NCI-H146 treated with DMSO at 0.1 percent for 48 hours (cell line): ENCODE results near the gene ITPR1.

Source experiments
- DNase-seq: peaks from one replicate; lab custom pipeline; 2025; ENCODE audit not compliant: unreplicated experiment; lab: John Stamatoyannopoulos, UW

The ITPR1 gene

DNA sequence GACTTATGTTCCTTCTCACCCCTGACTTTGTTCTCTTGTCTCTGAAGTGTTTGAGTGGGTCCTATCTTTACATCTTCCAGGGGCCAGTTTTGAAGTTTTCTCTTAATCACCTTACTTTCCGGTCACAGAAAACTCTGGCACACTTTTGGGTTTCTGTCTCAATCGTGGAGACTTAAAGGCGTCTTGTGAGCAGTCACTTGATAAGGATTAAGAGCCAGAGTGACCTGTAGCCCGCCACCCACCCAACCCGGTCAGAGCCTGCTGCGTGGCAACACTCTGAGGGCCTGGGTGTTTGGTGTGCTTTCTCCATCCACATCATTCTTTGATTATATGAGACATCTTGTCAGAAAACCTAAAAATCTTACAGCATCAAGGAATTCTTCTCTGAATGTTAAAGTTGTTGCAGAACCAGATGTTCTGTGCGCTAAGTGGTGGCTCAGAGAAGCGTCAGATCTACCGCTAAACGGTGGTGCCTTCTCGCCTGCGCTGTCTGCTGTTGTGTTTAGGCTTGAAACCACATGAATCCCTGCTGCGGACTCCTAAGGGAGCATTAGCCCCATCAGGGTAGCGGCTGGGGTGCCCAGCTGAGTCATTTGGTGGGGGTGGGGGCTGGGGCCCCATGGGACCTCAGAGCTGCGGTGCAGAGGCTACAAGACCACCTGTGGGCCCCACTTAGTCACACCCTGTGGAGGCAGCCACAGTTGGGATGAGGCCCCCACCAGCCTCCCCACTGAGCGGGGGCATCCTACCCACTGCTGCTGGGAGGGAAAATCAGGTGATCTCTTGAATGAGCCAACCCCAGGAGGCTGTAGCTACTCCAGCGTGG is 327.4 kb downstream of the ITPR1 start:
- no peak for DNase-seq

DNA sequence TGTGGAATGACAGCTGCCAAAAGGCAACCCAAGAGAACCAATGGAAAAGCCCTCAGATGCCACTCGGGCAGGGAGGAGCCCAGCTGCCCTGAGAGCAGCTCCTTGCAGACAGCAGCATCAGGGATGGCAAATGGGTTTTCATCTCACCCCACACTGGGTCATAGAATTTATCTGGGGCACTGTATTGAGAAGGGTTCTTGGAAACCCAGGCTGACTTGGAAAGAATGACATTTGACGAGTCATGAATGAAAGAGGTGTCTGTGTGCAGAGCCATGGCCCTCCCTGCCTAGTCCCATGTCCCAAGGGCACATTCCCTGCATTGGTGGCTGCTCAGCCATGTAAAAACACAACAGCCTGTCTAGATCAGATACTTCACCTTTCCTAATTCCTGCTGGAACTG is 328.2 kb downstream of the ITPR1 start:
- no peak for DNase-seq

DNA sequence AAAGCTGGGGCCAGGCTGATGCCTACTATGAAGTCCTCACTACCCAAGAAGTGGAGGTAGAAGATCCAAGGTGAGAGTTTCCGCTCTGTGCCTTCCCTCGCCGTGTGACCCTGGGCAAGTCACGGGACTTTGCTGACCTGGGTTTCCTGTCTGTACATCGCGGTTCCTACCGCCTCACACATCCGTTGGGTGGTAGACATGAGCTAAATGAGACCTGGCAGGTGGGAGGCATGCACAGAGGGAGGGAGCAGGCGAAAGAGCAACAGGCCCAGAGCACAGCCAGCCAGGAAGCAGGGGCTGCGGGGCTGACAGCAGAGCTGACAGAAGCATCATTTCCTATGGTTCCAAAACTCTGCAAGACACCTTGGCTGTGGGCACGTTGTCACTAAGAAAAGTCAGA is 328.8 kb downstream of the ITPR1 start:
- no peak for DNase-seq

DNA sequence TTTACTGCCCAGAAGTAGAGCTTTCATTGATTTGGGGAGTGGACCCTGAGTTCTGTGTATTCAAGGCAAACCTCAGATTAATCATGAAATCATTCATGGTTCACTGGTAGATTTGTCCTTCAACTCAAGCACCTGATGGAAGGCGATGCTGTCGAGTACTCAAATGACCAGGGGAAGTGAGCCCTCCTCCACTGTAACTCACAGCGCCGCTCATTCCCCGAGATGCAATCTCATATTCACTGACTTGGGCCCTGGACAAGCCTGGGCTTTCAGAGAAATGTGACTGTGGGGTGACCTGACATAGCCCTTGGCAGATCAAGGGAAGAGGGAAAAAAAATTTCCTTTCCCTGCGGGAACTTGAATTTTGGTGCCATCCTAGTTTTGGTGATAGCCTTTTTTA is 329.4 kb downstream of the ITPR1 start:
- no peak for DNase-seq

DNA sequence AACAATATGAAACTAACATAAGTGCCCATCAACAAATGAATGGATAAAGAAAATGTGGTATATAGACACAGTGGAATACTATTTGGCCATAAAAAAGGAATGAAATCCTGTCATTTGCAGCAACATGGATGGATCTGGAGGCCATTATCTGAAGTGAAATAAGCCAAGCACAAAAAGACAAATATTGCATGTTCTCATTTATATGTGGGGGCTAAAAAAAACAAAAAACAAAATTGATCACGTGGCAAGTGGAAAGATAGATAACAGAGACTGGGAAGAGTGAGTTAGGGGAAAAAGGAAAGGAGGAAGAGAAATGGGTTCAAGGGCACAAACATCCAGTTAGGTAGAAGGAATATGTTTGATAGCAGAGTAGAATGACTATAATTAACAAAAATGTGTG is 330.2 kb downstream of the ITPR1 start:
- DNase-seq, result no peak

DNA sequence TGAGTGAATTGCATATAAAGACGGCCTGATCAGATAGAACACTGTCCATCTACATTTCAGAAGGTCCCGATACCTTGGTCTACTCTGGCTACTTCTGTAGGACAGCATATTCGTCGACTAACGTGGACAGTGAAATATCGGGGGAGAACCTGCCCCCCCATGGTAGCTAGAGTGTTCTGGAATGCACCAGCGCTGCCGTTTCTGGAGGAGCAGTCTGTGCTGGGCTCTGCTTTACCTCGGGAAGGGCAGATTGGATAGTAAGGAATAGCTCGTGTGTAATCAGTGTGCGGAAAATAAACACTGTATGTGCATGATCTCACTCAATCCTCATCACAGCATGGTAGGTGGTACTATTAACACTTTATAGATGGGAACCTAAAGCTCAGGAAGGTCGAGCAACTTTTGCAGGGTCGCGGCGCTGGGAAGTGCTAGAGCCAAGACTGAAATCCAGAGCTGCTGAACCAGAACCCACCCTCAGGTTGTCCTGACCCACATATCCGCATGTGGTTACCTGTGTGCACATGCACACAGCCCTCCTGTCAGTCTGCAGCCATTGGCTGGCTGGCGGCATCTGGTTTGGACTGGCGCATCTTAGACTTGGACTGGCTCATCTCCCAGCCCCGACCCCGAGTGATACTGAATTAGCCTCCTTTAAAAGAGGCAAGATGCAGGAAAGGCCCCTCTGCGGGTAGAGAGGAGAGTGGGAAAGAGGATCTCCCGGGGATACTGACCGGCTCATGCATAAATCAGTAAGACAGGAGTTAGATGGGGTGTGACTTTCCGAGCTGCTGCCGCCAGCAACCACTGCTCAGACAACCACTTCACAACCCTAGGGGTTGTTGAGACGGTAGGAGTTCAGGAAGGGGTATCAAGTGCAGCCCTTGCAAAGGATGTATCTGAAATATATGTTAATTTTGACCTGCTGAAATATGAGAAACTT is 331.1 kb downstream of the ITPR1 start:
- no peak for DNase-seq

DNA sequence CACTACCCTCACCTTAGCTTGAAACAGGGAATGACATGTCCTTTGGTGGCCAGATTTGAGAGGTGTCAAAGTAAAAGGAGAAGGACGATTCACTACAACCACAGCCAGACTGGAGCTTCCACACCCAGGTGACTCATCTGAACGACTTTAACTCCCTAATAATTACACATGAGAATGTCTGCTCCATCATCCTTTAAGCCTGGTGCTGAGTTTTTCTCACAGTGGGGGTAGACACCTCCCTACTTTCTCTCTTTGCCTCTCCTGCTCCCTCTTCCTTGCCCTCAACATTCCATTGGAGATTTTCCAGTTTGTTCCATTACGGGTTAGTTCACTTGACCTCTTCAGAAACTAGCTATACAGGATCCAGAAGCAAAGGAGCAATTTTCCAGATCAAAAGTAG is 331.8 kb downstream of the ITPR1 start:
- no peak for DNase-seq

DNA sequence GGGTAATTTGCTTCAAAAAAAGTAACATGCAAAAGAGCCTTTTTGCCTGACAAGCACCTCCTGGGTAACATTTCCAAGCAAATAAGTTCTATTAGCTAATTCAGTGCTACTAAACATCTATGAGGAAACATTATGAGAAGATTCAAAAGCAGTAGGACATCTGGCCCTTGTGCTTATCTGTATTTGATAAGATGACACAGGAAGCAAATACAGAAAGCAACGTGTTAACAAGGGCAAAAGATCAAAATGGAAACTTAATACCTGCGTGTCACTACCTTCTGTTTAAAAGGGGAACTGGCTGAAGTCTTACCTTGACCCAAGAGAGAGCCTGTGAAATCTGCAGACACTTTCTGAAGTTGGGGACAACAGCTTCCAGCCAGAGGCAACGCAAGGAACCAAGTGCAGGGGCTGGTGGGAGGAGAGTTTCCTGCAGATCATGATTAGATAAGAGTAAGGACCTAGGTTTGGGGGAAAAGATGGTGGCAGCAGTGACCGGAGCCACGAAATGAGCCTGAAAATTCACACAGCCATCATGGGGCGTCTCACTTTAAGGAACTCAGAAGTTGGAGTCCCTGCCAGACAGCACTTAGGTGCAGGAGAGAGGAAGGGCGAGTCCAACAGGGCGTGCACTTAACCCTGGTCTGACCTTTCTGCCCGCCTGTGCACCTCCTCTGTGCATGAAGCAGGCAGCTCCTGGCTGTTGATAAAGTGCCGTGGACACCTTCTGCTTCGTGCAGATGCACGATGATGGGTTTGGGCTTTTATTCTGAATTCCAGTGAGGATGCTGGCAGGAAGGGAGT is 332.5 kb downstream of the ITPR1 start:
- no peak for DNase-seq

DNA sequence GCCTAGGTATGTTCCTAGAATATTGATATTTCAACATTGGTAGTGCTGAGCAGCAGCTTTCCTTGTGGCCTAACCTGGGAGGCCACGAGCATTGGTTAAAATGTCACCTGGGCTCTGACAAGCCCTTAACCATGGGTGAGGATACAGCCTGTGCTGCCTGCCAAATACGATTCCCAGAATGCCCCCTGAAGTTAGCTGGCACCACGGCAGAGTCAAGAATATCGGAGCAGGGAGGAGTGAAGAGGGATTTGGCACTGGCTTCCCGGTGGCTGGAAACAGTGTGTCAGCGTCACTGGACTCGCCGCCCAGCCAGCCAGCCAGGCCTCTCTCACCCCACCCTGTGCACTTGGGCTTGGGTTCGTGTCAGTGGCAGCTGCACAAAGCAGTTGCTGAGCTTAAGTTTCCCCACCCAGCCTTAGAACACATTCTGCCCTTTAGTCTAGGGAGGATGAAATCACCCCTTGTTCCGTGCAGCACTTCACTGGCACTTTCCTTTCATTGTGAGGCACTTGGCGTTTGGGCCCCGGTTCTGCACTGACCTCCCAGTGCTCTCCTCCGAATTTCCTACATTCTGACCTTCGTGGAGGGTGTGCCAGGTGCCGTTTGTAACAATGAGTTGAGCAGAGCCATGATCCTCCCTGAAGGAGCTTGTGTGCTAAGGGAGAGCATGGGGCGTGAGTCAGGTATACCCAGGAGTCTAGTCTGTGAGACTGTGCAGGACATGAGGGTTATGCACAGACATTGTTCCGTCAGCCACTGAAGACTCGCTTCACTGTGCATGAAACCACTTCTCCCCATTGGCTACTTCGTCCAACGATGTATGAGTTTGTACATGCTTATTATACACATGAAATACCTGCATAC is 333.3 kb downstream of the ITPR1 start:
- DNase-seq, result no peak

DNA sequence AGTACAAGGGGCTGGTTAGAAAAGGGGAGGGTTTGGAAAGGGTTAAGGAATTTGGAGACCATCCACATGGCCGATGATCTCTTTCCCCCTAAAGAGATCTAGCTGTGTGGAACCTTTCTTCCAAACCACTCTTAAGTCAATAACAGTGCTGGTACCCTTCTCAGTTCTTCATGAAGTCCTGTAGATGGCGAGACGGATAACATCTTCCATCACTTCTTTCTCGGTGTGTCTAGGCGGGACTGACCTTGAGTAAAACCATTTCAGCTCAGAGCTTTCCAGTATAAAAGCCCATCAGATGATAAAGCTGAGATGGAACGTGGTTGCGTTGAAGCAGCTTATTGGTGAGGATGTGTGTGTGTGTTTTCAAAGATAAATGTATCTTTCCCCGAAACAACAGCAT is 334.6 kb downstream of the ITPR1 start:
- no peak for DNase-seq

DNA sequence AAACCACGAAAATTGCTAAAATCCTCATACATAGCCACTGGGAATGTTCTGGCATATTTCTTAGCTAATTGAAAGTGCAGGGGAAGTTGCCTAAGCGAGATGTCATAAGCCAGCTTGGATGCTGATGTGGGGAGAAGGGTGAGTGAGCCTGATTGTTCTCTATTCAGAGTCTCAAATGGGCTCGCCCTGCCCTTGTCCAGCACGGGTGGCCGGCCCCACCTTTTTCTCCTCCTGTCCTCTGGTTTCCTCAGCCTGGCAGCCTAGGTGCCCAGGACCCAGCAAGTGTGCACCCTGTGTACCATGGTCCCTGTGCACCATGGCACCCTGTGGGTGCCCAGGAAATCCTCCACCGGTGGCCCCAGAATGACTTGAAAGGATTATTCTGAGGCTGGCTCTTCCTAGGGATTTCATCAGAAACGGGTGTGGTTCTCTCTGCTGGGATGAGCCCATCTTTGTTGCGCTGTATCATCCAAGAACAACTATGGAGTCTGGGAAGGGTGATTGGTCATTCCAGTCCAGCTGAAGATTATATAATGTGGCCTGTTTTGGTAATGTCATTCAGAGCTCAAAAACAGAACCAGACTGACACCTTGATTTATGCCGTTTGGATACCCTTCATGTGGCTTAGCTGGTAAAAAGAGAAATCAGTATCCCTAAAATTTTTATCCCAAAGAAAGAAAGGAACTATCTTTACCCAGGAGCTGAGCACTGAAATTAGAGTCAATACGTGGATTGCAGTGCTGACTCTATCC is 335.3 kb downstream of the ITPR1 start:
- no peak for DNase-seq

DNA sequence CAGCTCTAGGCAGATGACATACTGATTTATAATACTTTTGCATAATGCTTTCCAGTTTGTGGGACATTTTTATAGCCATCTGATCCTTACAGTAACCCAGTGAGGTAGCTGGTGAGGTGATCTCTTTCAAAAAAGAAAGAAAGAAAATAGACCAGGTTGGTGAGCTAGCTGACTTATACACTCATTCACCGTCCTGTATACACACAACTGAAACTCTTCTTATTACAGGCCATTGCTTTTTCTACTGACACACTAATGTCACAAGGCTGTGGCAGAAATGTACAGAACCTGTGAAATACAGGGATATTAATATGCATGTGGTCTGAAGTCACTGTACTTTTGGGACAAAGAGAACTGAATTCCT is 335.9 kb downstream of the ITPR1 start:
- no peak for DNase-seq

DNA sequence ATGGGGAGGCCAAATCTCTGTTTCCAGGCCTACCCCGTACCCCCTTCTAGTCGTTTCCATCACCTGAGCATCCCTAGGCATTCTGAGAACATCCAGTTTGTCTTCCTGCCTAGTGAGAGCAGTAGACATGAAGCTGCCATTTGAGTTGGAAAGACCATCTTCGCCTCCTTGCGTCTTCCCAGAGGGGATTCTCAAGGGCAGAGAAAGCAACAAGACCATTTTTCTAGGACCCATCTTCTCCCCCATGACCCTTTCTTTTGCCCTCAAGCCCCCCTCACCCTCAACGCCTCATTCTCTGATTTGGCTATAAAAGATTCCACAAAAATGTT is 337.4 kb downstream of the ITPR1 start:
- no peak for DNase-seq

DNA sequence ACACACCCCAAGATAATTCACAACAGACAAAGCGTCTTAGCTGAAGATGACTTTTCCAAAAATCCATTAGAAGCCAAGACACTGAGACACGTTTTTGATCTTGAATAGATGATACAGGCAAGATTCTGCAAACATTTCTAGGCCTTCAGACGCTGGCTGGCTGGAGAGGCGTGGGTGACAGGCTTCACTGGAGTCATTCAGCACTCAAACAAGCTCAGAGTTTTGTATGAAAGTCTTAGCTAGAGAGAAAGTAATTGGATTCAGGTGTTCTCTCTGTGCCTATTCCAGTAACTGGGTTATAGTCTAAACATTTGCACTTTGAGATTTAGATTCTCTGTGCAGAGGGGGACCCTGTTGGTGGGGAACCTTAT is 338.4 kb downstream of the ITPR1 start:
- no peak for DNase-seq

DNA sequence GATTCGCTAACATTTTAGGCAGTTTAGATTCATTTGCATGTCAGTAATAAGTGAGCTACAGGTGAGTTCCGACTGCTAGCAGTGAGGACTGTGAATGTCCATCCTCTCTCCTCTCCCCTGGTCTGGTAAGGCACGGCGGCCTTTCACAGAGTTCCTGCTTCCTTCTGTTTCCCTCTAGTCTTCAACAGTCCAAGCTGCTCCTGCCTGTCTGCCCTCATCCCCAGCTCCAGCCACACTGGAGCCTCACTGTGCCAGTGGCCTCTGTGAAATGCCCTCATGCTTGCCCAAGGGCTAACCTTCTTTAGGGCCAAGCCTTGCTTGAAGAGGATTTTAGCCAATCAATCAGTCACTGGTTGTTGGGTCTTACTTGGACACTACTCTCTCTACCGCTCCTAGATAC is 340.3 kb downstream of the ITPR1 start:
- no peak for DNase-seq

DNA sequence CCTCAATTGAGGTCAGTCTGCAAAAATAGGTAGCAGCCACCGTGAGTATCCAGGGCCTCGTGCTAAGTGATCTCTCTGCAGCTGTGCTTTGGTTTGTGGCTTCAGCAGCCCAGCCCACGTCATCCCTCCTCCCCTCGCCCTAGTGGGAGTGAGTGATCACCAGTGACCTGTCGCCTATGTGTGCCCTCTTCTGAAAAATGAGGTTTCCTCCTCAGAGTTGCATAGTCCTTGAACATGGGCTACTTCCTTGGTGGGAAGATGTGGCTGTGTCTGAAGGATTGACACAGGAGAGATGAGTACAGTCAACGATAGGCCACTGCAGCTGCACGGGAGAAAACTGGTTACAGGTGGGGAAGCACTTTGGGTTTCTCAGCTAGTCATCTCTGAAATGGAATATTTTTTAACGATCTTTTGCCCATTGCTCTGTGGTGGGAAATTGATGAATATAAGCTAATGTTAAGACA is 341.3 kb downstream of the ITPR1 start:
- no peak for DNase-seq

DNA sequence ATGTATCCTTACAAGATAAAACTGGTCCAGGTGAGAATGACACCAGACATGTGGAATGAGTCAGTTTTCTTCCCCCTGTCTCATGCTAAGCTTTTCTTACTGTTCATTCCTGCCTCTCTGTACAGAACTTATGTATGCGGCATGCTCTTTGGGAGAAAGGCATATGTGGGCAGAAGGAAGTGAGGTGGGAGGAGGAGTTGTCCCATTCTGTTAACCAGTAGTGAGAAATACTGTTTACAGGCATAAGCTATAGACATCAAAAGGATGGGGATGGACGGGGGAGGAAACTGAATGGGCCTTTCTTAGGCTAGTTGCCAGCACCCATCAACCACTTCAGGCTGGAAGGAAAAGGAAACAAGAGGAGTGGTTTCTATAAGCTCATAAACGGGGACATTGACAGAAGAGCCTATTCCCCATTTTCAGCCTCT is 342.5 kb downstream of the ITPR1 start:
- DNase-seq, result no peak

DNA sequence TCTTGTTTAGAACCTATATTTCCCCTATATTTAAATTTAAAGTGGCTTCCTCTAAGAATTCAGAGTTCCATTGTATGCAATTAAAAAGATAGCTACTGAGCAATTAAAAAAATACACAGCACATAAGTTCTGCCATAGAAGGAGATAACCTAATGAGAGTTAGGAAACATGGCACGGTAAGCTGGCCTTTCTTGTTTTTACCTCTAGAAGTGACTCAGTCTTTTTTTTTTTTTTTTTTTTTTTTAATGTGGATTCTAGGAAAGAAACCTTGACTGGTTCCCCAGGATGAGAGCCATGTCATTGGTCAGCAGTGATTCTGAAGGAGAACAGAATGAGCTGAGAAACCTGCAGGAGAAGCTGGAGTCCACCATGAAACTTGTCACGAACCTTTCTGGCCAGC is 343.4 kb downstream of the ITPR1 start:
- DNase-seq, result no peak

DNA sequence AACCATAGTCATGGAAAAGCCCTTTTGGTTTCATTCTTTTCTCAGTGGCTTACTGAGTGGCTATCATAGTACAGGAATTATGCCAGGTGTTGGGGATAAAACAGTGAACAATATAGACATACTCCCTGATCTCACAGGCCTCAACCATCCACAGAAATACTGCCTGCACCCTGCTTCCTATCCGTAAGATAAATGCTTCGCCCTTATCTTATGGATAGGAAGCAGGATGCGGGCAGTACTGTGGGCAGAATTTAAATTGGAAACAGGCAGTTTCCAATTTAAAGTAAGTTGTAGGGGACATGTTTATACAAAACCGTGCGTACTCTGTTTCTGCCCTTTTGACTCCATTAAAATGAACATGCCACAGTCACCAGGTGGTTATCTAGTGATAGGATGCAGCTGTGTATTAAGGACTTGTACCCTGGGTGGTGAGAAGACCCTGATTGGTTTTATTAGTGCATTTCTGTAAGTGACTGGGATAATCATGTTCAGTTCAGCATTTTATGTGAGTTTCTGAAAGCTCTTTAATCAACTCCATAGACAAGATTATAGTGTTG is 344.3 kb downstream of the ITPR1 start:
- no peak for DNase-seq

DNA sequence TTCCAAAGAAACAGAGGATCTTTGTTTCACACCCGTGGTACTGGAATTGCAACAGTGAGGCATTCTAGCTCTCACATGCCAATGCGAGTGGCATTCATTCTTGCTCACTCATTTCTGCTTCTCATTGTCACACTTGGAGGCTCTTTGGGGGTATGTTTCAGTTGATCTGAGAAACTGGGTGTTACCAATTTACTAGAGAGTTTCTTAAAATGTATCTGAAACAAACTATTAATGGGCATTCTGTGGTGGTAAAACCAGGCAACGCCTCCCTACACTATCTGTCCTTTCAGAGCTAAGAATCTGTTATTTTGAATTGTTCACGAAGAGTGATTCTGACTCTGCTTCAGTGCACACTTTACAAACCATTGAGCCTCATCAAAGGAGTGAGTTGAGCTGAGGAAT is 345.5 kb downstream of the ITPR1 start:
- DNase-seq, result no peak
